ENCODE results near the gene RIMS1. TPM values are rescaled to one million over a fixed set of nuclear protein-coding genes. Genes with fewer than 3 reads are reported as not detected.

Gene RIMS1
- total RNA-seq, 1 donor from 2014 or later, result 3.4 TPM

DNA sequence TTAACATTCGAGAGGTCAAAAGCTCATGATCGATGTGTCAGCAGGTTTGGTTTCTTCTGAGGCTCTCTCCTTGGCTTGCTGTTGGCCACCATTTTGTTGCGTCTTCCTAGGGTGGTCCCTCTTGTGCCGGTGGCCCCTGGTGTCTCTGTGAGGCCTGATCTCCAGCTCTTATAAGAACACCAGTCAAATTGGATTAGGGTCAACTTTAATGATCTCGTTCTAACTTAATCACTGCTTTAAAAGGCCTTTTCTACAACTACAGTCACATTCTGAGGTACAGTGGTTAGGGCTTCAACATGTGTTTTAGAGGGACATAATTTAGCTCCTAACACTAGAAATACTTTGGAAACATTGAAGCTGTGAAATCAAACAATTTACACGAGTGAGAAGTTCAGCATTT is 494.7 kb downstream of the RIMS1 start:
- intact Hi-C loops (cut with DNase I), result no loop called here
- ATAC-seq (no peak), DNase-seq (ENCODE audit: low spot score) (no peak)

- DNase-seq (ENCODE audit: low spot score), result no peak
- intact Hi-C loops (cut with DNase I), result no loop called here
- ATAC-seq, result no peak
Measured at GRCh38 chr6:72382602-72383529, 496.5 kb downstream of the RIMS1 start.

DNA sequence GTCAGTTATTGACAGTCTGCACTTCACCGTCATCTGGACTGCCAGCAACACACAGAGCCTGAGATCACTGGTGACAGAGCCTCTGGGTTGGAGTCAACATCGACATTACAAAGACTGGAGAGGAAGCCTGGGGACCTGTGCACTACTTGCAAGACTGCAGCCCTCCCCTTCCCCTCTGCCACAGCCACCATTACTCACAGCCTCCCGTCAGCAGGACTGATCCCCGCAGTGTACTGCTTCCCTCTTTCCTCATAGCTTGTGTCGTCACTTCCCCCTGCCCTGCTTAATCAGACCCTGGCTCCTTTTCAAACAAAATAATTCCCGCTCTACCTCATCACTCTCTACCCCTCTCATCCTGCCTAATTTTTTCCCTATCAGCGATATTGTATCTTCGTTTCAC is 500.0 kb downstream of the RIMS1 start:
- no peak for ATAC-seq
- intact Hi-C loops (cut with DNase I), result no loop called here
- no peak for DNase-seq (ENCODE audit: low spot score)

- intact Hi-C loops (cut with DNase I), result no loop called here
- DNase-seq (ENCODE audit: low spot score) (no peak), ATAC-seq (no peak)
Measured at GRCh38 chr6:72389698-72390097, 503.3 kb downstream of the RIMS1 start.

DNA sequence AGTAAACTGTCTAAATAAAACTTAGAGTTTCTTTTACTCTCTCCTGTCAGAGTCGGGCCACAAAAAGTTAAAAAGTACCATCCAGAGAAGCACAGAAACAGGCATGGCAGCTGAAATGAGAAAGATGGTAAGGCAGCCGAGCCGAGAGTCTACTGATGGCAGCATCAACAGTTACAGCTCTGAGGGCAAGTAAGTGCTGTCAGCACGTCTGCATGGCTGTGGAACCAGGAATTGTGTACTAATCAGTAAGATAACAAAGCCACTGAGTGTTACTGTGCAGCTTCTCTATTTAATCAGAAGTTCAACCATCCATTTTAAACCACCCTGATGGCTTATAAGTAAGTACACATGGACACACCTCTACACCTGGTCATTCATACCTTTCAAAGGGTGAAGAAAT is 504.2 kb downstream of the RIMS1 start:
- ATAC-seq, result no peak
- intact Hi-C loops (cut with DNase I), result no loop called here
- DNase-seq (ENCODE audit: low spot score), result no peak

DNA sequence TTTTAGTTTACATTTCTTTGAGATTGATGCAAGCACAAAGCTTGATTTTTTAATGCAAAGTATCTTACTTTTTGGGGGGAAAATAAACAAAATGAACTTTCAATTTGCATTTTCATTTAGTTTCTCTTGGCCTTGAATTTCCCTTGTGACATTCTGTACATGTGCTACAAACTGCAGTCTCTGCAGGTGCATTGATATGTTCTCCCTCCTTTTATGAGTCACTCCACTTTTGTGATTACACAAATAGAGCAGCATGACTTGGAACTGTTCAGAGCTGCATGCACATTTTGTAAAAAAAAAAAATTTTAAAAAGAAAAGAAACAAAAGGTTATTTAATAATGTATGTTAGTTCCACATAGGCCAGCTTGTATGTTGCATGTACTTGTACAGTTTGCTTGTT is 515.5 kb downstream of the RIMS1 start:
- intact Hi-C loops (cut with DNase I), result no loop called here
- ATAC-seq, result no peak
- DNase-seq (ENCODE audit: low spot score), result no peak

DNA sequence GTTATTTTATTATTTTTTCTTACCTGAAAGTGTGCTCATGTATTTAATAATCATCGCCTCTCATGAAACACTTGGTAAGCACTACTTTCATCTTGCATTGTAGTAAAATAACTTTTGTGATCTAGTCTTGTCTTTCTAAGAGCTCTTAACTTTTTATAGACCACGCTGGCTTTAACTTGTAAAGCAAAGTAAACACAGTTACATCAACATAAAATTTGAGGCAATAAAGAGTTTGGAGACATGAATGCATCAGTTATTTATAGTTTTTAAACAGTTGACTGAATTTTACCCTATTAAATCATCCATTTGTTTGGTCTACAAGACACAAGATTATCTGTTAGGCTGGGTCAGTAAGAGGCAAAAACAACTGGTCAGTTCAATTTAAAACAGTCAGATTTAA is 517.1 kb downstream of the RIMS1 start:
- ATAC-seq (no peak), DNase-seq (ENCODE audit: low spot score) (no peak)
- intact Hi-C loops (cut with DNase I), result no loop called here

GRCh38 chr6:72406517-72406916 is 520.2 kb downstream of the RIMS1 start:
- intact Hi-C loops (cut with DNase I), result no loop called here
- ATAC-seq, result no peak

DNA sequence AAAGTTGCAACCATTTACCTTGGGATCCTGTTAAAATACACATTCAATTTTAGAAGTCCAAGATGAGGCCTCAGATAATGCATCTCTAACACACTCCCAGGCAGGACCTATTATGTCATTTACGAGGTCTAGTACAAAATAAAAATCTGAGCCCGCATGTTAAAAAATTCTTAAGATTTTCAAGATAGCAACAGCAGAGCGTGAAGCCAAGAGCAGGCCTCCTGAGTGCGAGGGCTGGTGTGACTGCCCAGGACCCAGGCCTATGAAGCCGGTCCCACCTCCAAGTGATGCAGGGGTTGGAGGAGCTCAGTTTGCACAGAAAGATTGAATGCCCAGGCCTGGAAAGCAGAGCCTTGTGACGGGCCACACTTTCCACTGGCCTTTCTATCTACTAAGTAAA is 524.4 kb downstream of the RIMS1 start:
- ATAC-seq (no peak), DNase-seq (ENCODE audit: low spot score) (no peak)
- intact Hi-C loops (cut with DNase I), result loop anchor here (5.0 kb wide), 1 partner anchor 722 kb away; no protein-coding TSS in a partner anchor

More at GRCh38 chr6:72406517-72406916, 520.2 kb downstream of the RIMS1 start:
- no peak for DNase-seq (ENCODE audit: low spot score)

DNA sequence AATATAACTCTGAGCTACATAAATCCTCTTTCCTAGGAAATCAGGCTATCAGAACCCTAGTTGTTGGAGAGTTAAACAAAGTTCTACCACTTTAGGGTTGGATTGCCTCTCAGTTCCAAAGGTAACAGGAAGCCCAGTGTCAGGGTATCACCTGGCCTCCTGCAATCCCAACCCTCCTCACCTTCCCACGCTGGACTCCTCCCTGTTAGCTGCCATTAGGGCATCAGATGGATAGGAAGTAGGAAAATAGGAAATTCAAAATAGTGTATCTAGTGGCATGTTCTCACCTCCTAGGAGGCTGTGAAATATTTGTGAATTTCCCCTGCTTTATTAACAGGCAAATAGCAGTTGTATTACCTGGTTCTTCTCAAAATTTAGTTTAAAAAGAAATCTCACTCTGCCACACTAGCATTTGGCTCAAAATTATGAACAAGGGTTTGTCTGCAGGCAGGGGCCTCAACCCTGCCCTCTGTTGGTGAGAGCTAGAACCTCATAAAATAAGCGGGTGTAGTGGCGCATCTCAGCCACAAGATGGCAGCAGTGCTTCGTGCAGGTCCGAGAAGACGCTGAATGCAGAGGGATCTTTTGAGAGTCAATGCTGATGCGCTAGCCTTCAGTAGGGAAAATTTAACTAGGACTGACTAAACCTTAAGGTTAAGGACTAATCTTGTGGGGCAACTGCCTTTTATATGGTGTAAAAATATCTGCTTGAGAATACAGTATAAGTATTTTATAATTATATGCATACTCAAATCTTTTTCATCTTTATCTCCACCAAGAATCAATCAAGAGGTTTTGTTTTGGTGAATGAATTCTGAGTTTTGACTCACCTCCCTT is 525.7 kb downstream of the RIMS1 start:
- ATAC-seq, result peak; percentile 79
- intact Hi-C loops (cut with DNase I), result loop anchor here (5.0 kb wide), 1 partner anchor 720 kb away; no protein-coding TSS in a partner anchor
- DNase-seq (ENCODE audit: low spot score), result peak; percentile 81

DNA sequence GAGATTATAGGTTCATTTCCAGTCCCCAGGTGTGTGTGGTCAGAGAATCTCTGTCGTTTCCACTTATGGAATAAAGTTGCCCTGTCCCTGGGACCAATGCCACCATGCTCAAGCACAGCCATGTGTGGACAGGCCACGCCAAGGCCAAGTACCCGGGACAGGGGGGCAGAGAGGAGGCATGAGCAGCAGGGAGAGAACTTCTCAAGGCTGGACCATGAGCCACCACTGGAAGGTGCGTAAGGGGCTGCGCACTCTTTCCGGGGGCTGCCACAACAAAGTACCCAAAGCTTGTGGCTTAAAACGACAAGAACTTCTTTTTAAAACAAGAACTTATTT is 526.3 kb downstream of the RIMS1 start:
- DNase-seq (ENCODE audit: low spot score) (no peak), ATAC-seq (no peak)
- intact Hi-C loops (cut with DNase I), result loop anchor here (5.0 kb wide), 1 partner anchor 720 kb away; no protein-coding TSS in a partner anchor

DNA sequence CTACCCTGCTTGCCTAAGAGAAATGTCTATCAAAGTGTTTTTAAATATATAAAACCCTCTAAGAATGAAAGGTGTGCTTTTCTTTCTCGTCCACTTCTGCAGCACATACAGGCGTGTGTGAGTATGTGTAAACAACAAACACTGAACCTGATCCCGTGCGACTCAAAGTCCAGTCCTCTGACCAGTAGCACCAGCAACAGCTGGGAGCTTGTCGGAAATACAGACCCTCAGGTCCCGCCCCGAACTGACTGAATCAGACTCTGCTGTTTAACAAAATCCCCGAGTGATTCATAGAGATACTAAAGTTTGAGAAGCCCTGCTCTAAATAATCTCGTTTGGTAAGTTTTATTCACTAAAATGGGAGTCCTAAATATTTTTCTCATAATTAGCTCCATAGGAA is 527.5 kb downstream of the RIMS1 start:
- intact Hi-C loops (cut with DNase I), result loop anchor here (5.0 kb wide), 1 partner anchor 718 kb away; no protein-coding TSS in a partner anchor
- DNase-seq (ENCODE audit: low spot score) (no peak), ATAC-seq (no peak)

GRCh38 chr6:72414657-72415056 is 528.3 kb downstream of the RIMS1 start:
- ATAC-seq, result no peak
- no peak for DNase-seq (ENCODE audit: low spot score)
- intact Hi-C loops (cut with DNase I), result loop anchor here (5.0 kb wide), 1 partner anchor 718 kb away; no protein-coding TSS in a partner anchor

GRCh38 chr6:72416744-72417465 is 530.6 kb downstream of the RIMS1 start:
- ATAC-seq (no peak), DNase-seq (ENCODE audit: low spot score) (no peak)
- intact Hi-C loops (cut with DNase I), result no loop called here

GRCh38 chr6:72417759-72418158 is 531.4 kb downstream of the RIMS1 start:
- no peak for ATAC-seq
- DNase-seq (ENCODE audit: low spot score), result no peak
- intact Hi-C loops (cut with DNase I), result no loop called here

DNA sequence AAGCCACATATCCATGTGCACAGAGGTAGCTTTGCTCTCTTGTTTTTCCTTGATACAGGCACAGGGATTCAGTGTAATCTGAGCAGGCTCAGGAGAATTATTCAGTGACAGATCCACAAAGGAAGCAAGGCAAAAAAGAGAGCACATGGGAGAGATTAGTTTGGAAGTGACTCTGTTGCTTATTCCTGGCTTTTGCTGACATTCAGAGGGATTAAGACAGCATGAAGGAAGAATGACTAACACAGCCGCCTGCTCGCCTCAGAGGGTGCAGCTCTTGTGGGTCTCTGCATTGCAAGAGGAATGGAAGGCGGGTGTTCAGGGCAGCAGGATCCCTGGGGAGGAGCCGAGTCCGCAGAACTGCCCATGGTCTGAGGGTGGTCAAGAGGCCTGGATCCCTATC is 532.1 kb downstream of the RIMS1 start:
- no peak for DNase-seq (ENCODE audit: low spot score)
- intact Hi-C loops (cut with DNase I), result no loop called here
- no peak for ATAC-seq

DNA sequence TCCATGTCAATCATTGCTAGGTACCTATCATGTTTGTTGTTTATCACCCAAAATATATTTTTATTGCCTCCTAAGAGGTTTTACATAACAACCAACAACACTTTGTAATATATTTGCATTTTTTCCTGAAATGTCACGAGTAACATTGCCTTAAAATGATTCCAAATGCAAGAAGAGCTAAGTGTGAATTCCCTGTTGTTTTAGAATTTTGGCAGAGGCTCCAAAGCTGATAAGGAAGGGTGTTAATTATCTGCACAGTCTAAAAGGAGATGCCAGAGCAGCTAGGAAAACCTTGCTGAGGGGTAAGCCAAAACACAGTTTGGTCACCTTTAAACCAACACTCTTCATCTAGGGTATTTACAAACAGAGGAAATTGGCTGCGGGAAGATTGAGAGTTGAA is 533.6 kb downstream of the RIMS1 start:
- no peak for DNase-seq (ENCODE audit: low spot score)
- intact Hi-C loops (cut with DNase I), result no loop called here
- ATAC-seq, result no peak

DNA sequence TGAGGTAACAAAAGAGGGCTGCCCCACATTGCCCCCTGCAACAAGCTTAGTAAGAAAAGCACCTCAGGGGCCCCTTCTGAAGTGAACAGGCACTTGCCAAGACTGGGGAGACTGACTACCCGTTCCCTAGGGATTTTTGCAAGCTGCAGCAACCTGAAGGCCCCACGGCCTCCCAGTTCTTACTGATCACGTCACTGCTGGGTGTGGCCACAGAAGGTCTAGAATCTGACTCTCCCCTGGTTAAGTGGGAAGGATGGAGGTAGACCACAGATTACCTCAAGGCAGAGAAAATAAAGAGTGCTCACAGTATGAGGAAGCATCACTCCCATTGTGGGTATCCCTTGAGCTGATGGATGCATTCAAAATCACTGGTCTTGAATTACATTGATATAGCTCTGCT is 534.1 kb downstream of the RIMS1 start:
- ATAC-seq, result no peak
- DNase-seq (ENCODE audit: low spot score), result no peak
- intact Hi-C loops (cut with DNase I), result no loop called here

- DNase-seq (ENCODE audit: low spot score), result no peak
- no peak for ATAC-seq
- intact Hi-C loops (cut with DNase I), result no loop called here
Measured at GRCh38 chr6:72421387-72421786, 535.0 kb downstream of the RIMS1 start.

Data from sciatic nerve (tissue), 2 donors.